Tibial nerve (tissue), 4 donors: ENCODE measurements around the gene FBXL15. TPM values are rescaled to one million over a fixed set of nuclear protein-coding genes. Genes with fewer than 3 reads are reported as not detected.

ENCODE experiments used
- DNase-seq, 2 donors: peaks; one replicate each; pipeline ENCODE4 v3.0.0-alpha.2; 2019; ENCODE audit warnings: low spot score in 2 of 2
- H3K27ac ChIP-seq, 4 donors: fragments of 200-600 bp; sonication (generic) in 3 of 4; one replicate each; pipeline ENCODE4 v1.5.1; 2017 to 2019; ENCODE audit warnings: mild to moderate bottlenecking in 1 of 4
- H3K27me3 ChIP-seq, 2 donors: fragments of 200-600 bp; sonication (generic) in 1 of 2; one replicate each; pipeline versions ENCODE4 v1.5.1 to v1.6.0; 2017 to 2019
- H3K36me3 ChIP-seq, 3 donors: fragments of 200-600 bp; sonication (generic); one replicate each; pipeline ENCODE4 v1.5.1; 2018 to 2019
- H3K4me1 ChIP-seq, 4 donors: fragments of 200-600 bp; sonication (generic) in 3 of 4; one replicate each; pipeline ENCODE4 v1.5.1; 2017 to 2019
- H3K4me3 ChIP-seq, 4 donors: fragments of 200-600 bp; sonication (generic) in 3 of 4; one replicate each; pipeline ENCODE4 v1.5.1; 2017 to 2019; ENCODE audit warnings: mild to moderate bottlenecking in 1 of 4, moderate library complexity in 1 of 4
- H3K9me3 ChIP-seq, 4 donors: fragments of 200-600 bp; sonication (generic) in 3 of 4; one replicate each; pipeline ENCODE4 v1.5.1; 2017 to 2019
- EP300 ChIP-seq, 2 donors: sonication (generic); formaldehyde crosslinking; IDR thresholded peaks; one replicate each; pipeline ENCODE4 v1.6.1; 2017; ENCODE audit warnings: antibody characterized with exemption in 2 of 2, mild to moderate bottlenecking in 1 of 2
- POLR2A ChIP-seq, 2 donors: fragments of 450-650 bp; IDR thresholded peaks; one replicate each; pipeline ENCODE4 v1.6.1; 2017; ENCODE audit warnings: antibody characterized with exemption in 2 of 2, mild to moderate bottlenecking in 2 of 2, moderate library complexity in 2 of 2
- WGBS, 2 donors: methylation state at CpG; one replicate each; pipeline ENCODE4 v1.1.5; 2018; 5-methylcytosine and 5-hydroxymethylcytosine counted together
- total RNA-seq, 4 donors: library from RNA; depleted of rRNA; stranded (reverse); fragments of >200 nt; gene quantifications; one replicate each; pipeline ENCODE4 v1.1.0, GENCODE V29; 2016
- TF ChIP-seq, protein P1 (sequence below), 5 experiments: fragments of 200-600 bp in 3 of 5; fragments of 450-650 bp in 2 of 5; sonication (generic) in 3 of 5; IDR thresholded peaks; one replicate each; pipeline ENCODE4 v1.5.1; 2016 to 2019; ENCODE audit warnings: antibody characterized with exemption in 5 of 5, mild to moderate bottlenecking in 3 of 5, moderate library complexity in 2 of 5

Gene FBXL15
- total RNA-seq, 4 donors from 2014 or later: 25.8 to 51.1 (median 46.2) TPM

DNA sequence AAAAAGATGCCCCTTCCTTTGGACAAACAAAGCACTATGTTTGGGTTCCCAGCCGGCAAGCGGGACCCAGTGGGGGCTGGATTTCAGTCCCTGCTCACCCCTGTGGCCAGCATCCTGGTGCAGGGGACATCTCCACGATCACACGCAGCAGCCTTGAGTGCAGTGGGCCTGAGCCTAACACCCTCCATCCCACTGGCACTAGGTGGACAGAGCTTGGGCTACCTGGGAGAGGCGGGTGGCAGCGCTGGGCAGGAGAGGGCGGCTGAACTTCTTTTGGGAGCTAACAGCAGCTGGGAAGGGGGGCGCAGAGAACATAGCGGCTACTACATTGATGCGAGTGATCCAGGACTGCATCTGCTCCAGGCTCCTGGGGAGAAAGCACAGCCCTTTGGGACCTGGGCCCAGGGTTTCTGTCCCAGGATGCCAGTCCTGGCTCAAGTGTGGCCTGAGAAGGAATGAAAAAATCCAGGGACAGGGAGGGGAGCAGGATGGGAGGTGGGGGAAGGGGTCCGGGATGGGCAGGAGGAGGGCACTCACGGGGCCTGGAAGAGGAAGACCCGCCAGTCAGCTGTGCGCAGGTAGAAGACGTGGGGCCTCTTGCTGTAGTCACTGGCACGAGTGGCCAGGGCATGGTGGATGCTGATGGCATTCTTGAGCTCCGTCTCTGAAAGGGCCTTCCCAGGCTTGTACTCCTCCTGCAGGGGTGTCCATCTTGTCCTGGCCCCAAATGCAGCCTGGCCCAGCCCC, 16.1 kb upstream of the FBXL15 start:
- H3K27ac ChIP-seq: no peak overlapping the region
- TF ChIP-seq, protein P1, sequence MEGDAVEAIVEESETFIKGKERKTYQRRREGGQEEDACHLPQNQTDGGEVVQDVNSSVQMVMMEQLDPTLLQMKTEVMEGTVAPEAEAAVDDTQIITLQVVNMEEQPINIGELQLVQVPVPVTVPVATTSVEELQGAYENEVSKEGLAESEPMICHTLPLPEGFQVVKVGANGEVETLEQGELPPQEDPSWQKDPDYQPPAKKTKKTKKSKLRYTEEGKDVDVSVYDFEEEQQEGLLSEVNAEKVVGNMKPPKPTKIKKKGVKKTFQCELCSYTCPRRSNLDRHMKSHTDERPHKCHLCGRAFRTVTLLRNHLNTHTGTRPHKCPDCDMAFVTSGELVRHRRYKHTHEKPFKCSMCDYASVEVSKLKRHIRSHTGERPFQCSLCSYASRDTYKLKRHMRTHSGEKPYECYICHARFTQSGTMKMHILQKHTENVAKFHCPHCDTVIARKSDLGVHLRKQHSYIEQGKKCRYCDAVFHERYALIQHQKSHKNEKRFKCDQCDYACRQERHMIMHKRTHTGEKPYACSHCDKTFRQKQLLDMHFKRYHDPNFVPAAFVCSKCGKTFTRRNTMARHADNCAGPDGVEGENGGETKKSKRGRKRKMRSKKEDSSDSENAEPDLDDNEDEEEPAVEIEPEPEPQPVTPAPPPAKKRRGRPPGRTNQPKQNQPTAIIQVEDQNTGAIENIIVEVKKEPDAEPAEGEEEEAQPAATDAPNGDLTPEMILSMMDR (IDR thresholded peaks at IDR 0.05): no peak
- TF ChIP-seq POLR2A (IDR thresholded peaks at IDR 0.05): no peak
- TF ChIP-seq EP300 (IDR thresholded peaks at IDR 0.05): no peak
- DNase-seq: no peak
- no peaks in the 10 kb centered on the region for H3K9me3 ChIP-seq
- WGBS, 2 donors: 87 to 93% methylated on average over 15 to 17 of the region's 17 CpGs
- H3K4me1 ChIP-seq: peaks cover 0 to 27% (median 11%) of the 10 kb centered on the region in 4 donors
- H3K36me3 ChIP-seq: peaks cover 0 to 38% (median 11%) of the 10 kb centered on the region in 3 donors
- no peak overlapping the region for H3K4me3 ChIP-seq
- peaks cover 0 to 27% of the 10 kb centered on the region in 2 donors for H3K27me3 ChIP-seq

DNA sequence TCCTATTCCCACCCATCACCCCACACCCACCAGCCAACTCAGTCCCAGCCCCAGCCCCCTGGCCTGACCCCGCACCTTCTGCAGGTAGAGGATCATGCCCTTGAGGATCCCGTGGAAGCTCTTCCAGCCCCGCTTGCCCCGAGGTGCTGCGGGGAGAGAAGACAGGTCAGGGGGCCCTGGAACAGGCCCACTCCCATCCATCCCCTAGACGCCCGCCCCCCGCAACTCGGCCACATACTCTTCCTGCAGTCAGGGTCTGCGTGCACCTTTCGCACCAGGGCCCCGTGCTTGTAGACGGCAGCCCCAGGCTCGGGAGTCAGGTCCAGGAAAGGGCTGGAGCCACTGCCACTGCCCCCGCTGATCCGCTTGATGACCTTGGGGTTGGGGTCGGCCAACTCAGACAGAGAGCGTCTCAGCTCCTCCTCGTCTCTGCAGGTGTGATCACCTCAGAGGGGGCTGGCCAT, 15.5 kb upstream of the FBXL15 start:
- Histone ChIP-seq H3K4me1 (peaks cover 0 to 24% (median 9%) of the 10 kb centered on the region in 4 donors), H3K27me3 (peaks cover 0 to 33% of the 10 kb centered on the region in 2 donors), H3K9me3 (no peaks in the 10 kb centered on the region), H3K36me3 (peaks cover 0 to 34% (median 11%) of the 10 kb centered on the region in 3 donors), H3K27ac (no peak overlapping the region), H3K4me3 (no peak overlapping the region)
- DNase-seq: no peak
- 79 to 80% methylated on average over 17 to 19 of the region's 19 CpGs for WGBS, 2 donors
- no peak for TF ChIP-seq EP300 (IDR thresholded peaks at IDR 0.05)
- TF ChIP-seq, protein P1 (IDR thresholded peaks at IDR 0.05): no peak
- TF ChIP-seq POLR2A (IDR thresholded peaks at IDR 0.05): no peak

DNA sequence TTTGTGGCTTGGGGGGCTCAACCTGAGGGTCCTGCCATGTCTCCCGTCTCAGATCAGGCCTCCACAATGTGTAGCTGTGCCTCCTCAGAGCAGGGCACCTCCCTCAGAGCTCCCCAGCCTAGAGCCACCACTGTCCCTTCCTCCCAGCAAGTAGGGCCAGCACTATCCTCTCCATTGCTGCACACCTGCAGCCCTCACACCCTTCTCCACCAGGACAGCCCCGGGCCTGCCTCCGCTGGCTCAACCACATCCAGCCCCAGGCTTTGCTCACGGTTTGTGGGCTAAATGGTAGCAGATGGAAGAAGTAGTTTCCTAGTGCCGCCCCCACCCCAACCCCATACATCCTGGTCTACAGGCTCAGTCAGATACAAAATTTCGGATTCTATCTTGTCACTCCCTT, 15.0 kb upstream of the FBXL15 start:
- Histone ChIP-seq H3K36me3 (peaks cover 0 to 29% (median 11%) of the 10 kb centered on the region in 3 donors), H3K4me3 (no peak overlapping the region), H3K4me1 (peaks cover 0 to 26% (median 11%) of the 10 kb centered on the region in 4 donors), H3K27me3 (peaks cover 0 to 38% of the 10 kb centered on the region in 2 donors), H3K27ac (no peak overlapping the region), H3K9me3 (no peaks in the 10 kb centered on the region)
- TF ChIP-seq, protein P1 (IDR thresholded peaks at IDR 0.05): no peak
- no peak for TF ChIP-seq POLR2A (IDR thresholded peaks at IDR 0.05)
- no peak for TF ChIP-seq EP300 (IDR thresholded peaks at IDR 0.05)
- WGBS, 2 donors: 70 to 83% methylated on average over 6 of the region's 6 CpGs
- DNase-seq: no peak

DNA sequence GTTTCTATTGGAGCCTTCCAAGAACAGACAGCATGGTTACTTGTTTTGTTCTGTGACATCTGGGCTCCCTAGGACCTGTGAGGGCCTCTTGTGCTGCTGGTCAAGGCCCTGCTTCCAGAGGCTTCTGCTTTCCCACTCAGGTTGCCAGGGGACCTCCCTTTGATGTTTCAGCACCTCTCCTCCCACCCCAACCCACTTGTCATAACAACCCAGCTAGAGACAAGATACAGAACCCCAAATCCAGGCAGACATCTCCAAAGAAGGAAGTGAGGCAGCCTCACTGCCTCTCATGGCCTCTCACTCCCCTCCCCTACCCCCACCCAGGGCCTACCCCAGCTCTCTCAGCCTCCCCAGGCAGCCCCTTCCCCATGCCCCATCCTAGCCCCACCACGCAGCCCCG, 13.8 kb upstream of the FBXL15 start:
- Histone ChIP-seq H3K9me3 (no peaks in the 10 kb centered on the region), H3K36me3 (peaks cover 0 to 17% (median 3%) of the 10 kb centered on the region in 3 donors), H3K27ac (no peak overlapping the region), H3K27me3 (peaks cover 0 to 50% of the 10 kb centered on the region in 2 donors), H3K4me1 (peaks cover 0 to 30% (median 12%) of the 10 kb centered on the region in 4 donors), H3K4me3 (no peak overlapping the region)
- 88 to 100% methylated on average over 2 of the region's 2 CpGs for WGBS, 2 donors
- DNase-seq: no peak
- TF ChIP-seq EP300 (IDR thresholded peaks at IDR 0.05): no peak
- TF ChIP-seq, protein P1 (IDR thresholded peaks at IDR 0.05): no peak
- no peak for TF ChIP-seq POLR2A (IDR thresholded peaks at IDR 0.05)

DNA sequence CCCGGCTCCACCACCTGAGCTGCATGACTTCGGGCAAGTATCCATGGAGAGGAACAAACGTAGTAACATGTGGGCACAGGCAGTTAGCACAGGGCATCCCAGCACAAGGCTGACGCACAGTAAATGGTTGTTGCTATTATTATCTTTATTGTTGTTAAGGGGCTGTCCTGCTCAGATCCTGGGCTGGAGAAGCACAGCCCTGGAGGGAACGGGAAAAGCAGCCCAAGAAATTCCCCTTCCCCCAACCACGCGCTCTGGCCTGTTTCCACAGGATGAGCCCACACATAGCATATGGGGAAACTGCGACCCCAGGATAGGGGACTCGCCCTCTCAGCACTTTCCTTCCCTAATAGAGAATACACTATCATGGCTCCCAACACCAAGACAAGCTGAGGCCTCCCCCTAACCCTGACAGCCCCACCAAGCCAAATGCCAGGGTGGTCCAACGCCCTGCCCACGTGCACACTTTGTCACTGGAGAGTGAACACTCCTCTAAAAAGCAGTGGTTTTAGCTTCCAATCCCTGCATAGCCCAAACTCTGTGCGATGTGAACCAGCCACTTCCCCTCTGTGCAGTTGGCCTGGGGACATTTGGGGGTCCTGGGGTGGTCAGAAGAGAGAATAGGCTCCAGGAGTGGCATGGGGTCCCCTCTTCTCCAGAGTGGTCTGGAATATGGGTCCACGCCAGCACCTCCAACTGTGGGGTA, 13.1 kb upstream of the FBXL15 start:
- Histone ChIP-seq H3K4me3 (no peak overlapping the region), H3K27ac (no peak overlapping the region), H3K27me3 (peaks cover 0 to 58% of the 10 kb centered on the region in 2 donors), H3K4me1 (peaks cover 0 to 30% (median 12%) of the 10 kb centered on the region in 4 donors), H3K36me3 (peaks cover 0 to 9% (median 0%) of the 10 kb centered on the region in 3 donors), H3K9me3 (no peaks in the 10 kb centered on the region)
- TF ChIP-seq POLR2A (IDR thresholded peaks at IDR 0.05): no peak
- TF ChIP-seq EP300 (IDR thresholded peaks at IDR 0.05): no peak
- TF ChIP-seq, protein P1 (IDR thresholded peaks at IDR 0.05): no peak
- DNase-seq: no peak
- 71 to 75% methylated on average over 12 to 13 of the region's 13 CpGs for WGBS, 2 donors
